ENCODE data around the gene DPYD. TPM values are rescaled to one million over a fixed set of nuclear protein-coding genes. Genes with fewer than 3 reads are reported as not detected.

The DPYD gene
- total and polyA plus RNA-seq, 12 donors = 4.1 to 22.0 (median 7.0) TPM

DNA sequence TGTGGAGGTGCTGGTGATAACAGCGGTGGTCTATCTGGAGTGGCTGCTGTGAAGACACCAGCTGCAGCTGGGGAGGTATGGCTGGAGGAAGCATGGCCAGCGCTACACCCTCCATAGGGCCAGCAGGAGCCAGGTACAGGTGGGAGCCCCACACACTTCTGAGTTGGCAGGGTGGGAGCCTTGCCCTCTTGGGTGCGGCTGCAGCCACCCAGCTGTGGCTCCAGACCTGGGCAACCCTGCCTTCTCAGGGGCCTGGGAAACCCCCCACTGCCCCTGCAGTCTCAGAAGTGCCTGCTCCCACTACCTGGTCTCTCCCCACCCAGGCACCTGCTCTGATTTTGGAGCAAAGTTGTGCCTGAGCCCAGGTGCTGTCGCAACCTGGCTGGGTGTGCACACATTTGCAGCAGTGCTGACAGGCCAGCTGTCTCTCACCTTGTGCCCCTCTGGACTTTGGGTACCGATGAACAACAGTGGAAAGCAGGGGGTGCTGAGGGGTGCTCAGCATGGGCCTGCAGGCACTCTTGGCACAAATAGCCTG is 76.2 kb downstream of the DPYD start:
- WGBS, 2 donors = 96 to 98% methylated on average over 5 of the region's 5 CpGs
- intact Hi-C loops (cut with DNase I) = no loop called here
- H3K9me3 ChIP-seq = peaks cover 0 to 9% (median 0%) of the 10 kb centered on the region in 11 donors
- DNase-seq (no peak), ATAC-seq (no peak)
- TF ChIP-seq, protein P1, sequence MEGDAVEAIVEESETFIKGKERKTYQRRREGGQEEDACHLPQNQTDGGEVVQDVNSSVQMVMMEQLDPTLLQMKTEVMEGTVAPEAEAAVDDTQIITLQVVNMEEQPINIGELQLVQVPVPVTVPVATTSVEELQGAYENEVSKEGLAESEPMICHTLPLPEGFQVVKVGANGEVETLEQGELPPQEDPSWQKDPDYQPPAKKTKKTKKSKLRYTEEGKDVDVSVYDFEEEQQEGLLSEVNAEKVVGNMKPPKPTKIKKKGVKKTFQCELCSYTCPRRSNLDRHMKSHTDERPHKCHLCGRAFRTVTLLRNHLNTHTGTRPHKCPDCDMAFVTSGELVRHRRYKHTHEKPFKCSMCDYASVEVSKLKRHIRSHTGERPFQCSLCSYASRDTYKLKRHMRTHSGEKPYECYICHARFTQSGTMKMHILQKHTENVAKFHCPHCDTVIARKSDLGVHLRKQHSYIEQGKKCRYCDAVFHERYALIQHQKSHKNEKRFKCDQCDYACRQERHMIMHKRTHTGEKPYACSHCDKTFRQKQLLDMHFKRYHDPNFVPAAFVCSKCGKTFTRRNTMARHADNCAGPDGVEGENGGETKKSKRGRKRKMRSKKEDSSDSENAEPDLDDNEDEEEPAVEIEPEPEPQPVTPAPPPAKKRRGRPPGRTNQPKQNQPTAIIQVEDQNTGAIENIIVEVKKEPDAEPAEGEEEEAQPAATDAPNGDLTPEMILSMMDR (IDR thresholded peaks at IDR 0.05) = no peak
- H3K4me1 ChIP-seq = peaks cover 0 to 10% (median under 1%) of the 10 kb centered on the region in 9 donors
- no peak overlapping the region for H3K4me3 ChIP-seq
- no peaks in the 10 kb centered on the region for H3K27me3 ChIP-seq
- peaks cover 0 to 8% (median 0%) of the 10 kb centered on the region in 9 donors for H3K36me3 ChIP-seq
- no peak overlapping the region for H3K27ac ChIP-seq

DNA sequence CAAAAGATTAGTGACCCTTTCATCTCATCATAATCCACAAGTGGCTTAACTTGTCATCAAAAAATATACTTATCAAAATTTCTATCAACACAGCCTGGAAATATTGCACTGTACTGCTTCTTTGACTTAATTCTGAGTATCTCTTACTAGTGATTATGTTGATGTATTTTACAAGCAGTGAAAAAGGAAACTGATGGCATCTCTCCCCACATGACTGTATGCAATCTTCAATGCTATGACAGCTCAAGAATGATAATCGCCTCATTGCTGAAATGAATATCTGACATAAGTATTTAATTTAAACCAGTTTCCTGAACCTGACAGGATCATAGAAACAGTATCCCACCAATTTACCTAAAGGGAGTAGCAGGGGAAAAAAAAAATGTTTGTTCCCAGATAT is 79.5 kb downstream of the DPYD start:
- TF ChIP-seq, protein P1 (IDR thresholded peaks at IDR 0.05) = no peak
- no peak for ATAC-seq
- H3K4me1 ChIP-seq = peaks cover 0 to 4% (median 0%) of the 10 kb centered on the region in 9 donors
- no peak overlapping the region for H3K27ac ChIP-seq
- no peak for DNase-seq
- H3K4me3 ChIP-seq = no peak overlapping the region
- H3K27me3 ChIP-seq = no peaks in the 10 kb centered on the region
- H3K36me3 ChIP-seq = peaks cover 0 to 8% (median 0%) of the 10 kb centered on the region in 9 donors
- peaks cover 0 to 9% (median 0%) of the 10 kb centered on the region in 11 donors for H3K9me3 ChIP-seq
- WGBS, 2 donors = 85 to 96% methylated on average over 1 of the region's 1 CpG
- intact Hi-C loops (cut with DNase I) = no loop called here

DNA sequence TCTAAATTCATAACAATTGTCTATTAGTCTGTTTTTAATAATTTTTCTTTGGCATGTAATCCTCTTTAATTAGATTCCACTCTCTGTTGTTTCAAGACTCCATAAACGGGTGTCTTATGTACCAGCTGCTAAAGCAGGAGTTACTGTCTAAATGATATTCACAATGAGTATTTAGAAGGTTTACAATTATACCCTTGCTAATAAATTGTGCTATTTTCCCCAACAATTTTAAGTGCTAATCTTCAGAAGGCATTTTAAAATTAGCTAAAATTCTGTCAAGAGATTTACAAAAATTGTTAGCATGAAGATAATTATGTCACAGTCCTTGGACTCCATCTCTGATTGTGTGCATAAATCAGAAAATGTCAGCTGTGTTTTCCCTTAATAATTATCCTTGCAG is 83.7 kb downstream of the DPYD start:
- 54 to 70% methylated on average over 1 of the region's 1 CpG for WGBS, 2 donors
- TF ChIP-seq, protein P1 (IDR thresholded peaks at IDR 0.05) = no peak
- intact Hi-C loops (cut with DNase I) = no loop called here

DNA sequence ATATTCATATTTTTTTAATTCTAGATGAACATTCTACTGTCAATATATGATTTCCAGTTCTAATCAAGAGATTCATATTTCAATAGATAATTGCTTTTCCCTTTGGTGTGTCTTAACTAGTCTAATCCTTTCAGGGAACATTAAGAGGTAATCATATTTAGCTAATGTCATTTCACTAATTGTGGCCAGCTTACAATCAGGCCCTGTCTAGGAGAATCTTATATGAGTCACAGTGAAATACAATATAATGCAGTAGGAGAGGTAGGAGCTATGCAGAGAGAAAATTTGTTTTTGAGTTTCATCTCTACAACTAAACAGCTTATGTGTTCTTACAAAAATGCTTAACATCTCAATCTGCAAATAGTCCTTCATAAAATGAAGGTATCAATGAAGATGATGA is 85.9 kb downstream of the DPYD start:
- no peak for DNase-seq
- H3K4me3 ChIP-seq = no peak overlapping the region
- H3K27ac ChIP-seq = no peak overlapping the region
- peaks cover 0 to 16% (median 0%) of the 10 kb centered on the region in 9 donors for H3K4me1 ChIP-seq
- no peaks in the 10 kb centered on the region for H3K27me3 ChIP-seq
- no peaks in the 10 kb centered on the region for H3K36me3 ChIP-seq
- no peak for ATAC-seq
- intact Hi-C loops (cut with DNase I) = no loop called here
- TF ChIP-seq, protein P1 (IDR thresholded peaks at IDR 0.05) = no peak
- no peaks in the 10 kb centered on the region for H3K9me3 ChIP-seq

More for the DNA sequence above, 83.7 kb downstream of the DPYD start:
- DNase-seq = no peak
- ATAC-seq = no peak
- H3K9me3 ChIP-seq = no peaks in the 10 kb centered on the region
- H3K36me3 ChIP-seq = no peaks in the 10 kb centered on the region
- H3K27ac ChIP-seq = no peak overlapping the region
- no peaks in the 10 kb centered on the region for H3K27me3 ChIP-seq
- H3K4me3 ChIP-seq = no peak overlapping the region
- H3K4me1 ChIP-seq = peaks cover 0 to 15% (median 0%) of the 10 kb centered on the region in 9 donors

Measured in heart right ventricle (tissue), 16 donors.